ENCODE data around the gene U2SURP. TPM values are rescaled to one million over a fixed set of nuclear protein-coding genes. Genes with fewer than 3 reads are reported as not detected.

The U2SURP gene
- total RNA-seq, 1 donor from 2014 or later = 232 TPM

DNA sequence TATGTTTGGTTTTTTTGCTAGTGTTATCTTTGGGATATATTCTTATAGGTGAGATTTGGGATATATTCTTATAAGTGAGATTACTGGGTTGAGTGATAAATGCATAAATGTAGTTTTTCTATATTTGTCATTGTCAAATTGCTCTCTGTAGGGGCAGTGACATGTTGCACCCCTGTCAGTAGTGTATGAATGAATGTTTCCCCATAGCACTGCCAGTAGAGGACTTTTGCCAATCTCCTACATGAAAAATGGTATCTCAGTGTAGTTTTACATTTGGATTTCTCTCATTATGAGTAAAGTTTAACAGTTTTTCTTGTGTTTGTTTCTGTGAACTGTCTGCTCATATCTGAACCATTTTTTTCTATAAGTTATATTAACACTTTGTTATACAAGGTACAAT is 13.6 kb downstream of the U2SURP start:
- H3K36me3 Mint-ChIP-seq = peaks cover 26% of the 10 kb centered on the region

DNA sequence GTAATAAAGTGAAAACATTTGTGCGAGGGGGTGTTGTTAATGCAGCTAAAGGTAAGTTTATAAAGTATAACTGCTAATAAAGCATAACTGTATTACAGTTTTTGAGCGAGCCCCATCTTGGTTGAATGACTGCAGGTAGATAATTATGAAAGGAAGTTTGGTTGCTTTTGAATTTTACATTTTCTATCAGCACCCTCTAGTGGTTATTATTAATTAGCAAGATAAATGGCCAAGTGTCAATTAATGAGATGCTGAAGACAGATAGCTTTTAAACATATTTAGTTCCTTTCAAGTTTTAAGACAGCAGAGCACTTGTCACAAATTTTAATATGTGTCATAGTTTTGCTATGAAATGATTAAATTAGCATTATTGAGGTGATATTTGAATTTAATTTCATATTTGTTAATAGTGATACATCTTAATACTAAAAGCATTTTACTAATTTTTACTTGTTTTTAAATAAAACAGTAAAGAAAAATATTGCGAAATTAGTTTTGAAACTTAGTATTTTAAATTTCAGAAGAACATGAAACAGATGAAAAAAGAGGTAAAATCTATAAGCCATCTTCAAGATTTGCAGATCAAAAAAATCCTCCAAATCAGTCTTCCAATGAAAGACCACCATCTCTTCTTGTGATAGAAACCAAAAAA is 15.1 kb downstream of the U2SURP start:
- Histone ChIP-seq H3K27me3 (no peaks in the 10 kb centered on the region), H3K9ac (no peak overlapping the region), H4K20me1 (ENCODE audit: low read depth) (peaks cover 43% of the 10 kb centered on the region), H3K27ac (no peak overlapping the region), H2AFZ (replicated peaks) (no peak overlapping the region), H3K79me2 (ENCODE audit: low read depth) (peaks cover 74% of the 10 kb centered on the region), H3K36me3 (peaks cover 54% of the 10 kb centered on the region), H3K4me3 (no peak overlapping the region), H3K4me1 (no peaks in the 10 kb centered on the region), H3K9me3 (ENCODE audit: low read depth) (no peaks in the 10 kb centered on the region), H3K4me2 (no peak overlapping the region), H3F3A (ENCODE audit: low read depth) (peaks cover 11% of the 10 kb centered on the region)
- H3K4me3 Mint-ChIP-seq = no peak overlapping the region
- no peaks in the 10 kb centered on the region for H3K27me3 Mint-ChIP-seq (ENCODE audit: insufficient read depth, low read depth)
- H3K4me1 Mint-ChIP-seq = no peaks in the 10 kb centered on the region
- no peak for DNase-seq (ENCODE audit: low spot score)
- no peak overlapping the region for H3K27ac Mint-ChIP-seq
- peaks cover 34% of the 10 kb centered on the region for H3K36me3 Mint-ChIP-seq
- TF ChIP-seq, protein P1, sequence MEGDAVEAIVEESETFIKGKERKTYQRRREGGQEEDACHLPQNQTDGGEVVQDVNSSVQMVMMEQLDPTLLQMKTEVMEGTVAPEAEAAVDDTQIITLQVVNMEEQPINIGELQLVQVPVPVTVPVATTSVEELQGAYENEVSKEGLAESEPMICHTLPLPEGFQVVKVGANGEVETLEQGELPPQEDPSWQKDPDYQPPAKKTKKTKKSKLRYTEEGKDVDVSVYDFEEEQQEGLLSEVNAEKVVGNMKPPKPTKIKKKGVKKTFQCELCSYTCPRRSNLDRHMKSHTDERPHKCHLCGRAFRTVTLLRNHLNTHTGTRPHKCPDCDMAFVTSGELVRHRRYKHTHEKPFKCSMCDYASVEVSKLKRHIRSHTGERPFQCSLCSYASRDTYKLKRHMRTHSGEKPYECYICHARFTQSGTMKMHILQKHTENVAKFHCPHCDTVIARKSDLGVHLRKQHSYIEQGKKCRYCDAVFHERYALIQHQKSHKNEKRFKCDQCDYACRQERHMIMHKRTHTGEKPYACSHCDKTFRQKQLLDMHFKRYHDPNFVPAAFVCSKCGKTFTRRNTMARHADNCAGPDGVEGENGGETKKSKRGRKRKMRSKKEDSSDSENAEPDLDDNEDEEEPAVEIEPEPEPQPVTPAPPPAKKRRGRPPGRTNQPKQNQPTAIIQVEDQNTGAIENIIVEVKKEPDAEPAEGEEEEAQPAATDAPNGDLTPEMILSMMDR (IDR thresholded peaks at IDR 0.05) = peak; percentile 70
- TF ChIP-seq EZH2 (IDR thresholded peaks at IDR 0.05) = no peak
- TF ChIP-seq EZH2phosphoT487 (IDR thresholded peaks at IDR 0.05) = no peak
- H3K9me3 Mint-ChIP-seq = peaks cover 3% of the 10 kb centered on the region

More for the DNA sequence above, 13.6 kb downstream of the U2SURP start:
- Histone ChIP-seq H3K79me2 (ENCODE audit: low read depth) (peaks cover 89% of the 10 kb centered on the region), H3K27me3 (no peaks in the 10 kb centered on the region), H3K9me3 (ENCODE audit: low read depth) (no peaks in the 10 kb centered on the region), H4K20me1 (ENCODE audit: low read depth) (peaks cover 58% of the 10 kb centered on the region), H3F3A (ENCODE audit: low read depth) (peaks cover 11% of the 10 kb centered on the region), H3K9ac (no peak overlapping the region), H3K36me3 (peaks cover 56% of the 10 kb centered on the region), H3K4me3 (no peak overlapping the region), H3K27ac (no peak overlapping the region), H3K4me2 (no peak overlapping the region), H2AFZ (replicated peaks) (no peak overlapping the region), H3K4me1 (no peaks in the 10 kb centered on the region)
- TF ChIP-seq EZH2phosphoT487 (IDR thresholded peaks at IDR 0.05) = no peak
- TF ChIP-seq, protein P1 (IDR thresholded peaks at IDR 0.05) = no peak
- TF ChIP-seq EZH2 (IDR thresholded peaks at IDR 0.05) = no peak
- DNase-seq (ENCODE audit: low spot score) = no peak
- Mint-ChIP-seq H3K27me3 (ENCODE audit: insufficient read depth, low read depth) (no peaks in the 10 kb centered on the region), H3K4me1 (no peaks in the 10 kb centered on the region), H3K4me3 (no peak overlapping the region), H3K9me3 (peaks cover 3% of the 10 kb centered on the region), H3K27ac (no peak overlapping the region)

DNA sequence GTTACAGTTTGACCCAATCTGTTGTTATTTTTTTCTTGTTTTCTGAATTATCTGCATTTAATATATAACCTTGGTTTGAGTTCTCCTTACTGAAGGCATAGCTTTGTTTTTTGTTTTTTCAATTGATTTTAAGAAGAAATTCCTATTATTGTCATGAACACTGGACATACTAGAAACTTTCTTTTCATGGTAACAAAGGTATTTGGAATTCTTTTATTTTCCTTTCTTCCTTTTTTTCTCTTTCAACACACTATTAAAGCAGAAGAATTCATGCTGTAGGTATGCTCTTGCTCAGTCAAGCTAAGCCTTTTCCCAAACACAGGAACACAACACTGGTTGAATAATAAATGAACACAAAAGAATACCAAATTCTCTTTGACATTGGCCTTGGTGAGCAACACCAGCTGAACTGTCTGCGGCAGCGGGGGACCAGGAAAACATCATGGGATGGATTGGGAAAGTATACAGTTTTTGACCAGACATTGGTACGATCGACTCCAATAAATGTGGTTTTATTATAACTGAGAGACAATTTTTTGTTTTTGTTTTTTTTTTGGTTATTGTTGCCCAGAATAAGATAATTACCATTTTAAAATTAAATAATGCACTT is 23.1 kb downstream of the U2SURP start:
- Mint-ChIP-seq H3K4me3 (no peak overlapping the region), H3K27me3 (ENCODE audit: insufficient read depth, low read depth) (no peaks in the 10 kb centered on the region), H3K27ac (no peak overlapping the region), H3K36me3 (peaks cover 37% of the 10 kb centered on the region), H3K9me3 (no peaks in the 10 kb centered on the region), H3K4me1 (no peaks in the 10 kb centered on the region)
- no peaks in the 10 kb centered on the region for H3K9me3 ChIP-seq (ENCODE audit: low read depth)
- no peak overlapping the region for H3K27ac ChIP-seq
- no peaks in the 10 kb centered on the region for H3F3A ChIP-seq (ENCODE audit: low read depth)
- no peak overlapping the region for H3K4me3 ChIP-seq
- H2AFZ ChIP-seq (replicated peaks) = no peak overlapping the region
- H3K9ac ChIP-seq = no peak overlapping the region
- H3K27me3 ChIP-seq = no peaks in the 10 kb centered on the region
- no peak for DNase-seq (ENCODE audit: low spot score)
- H3K79me2 ChIP-seq (ENCODE audit: low read depth) = peaks cover 5% of the 10 kb centered on the region
- H4K20me1 ChIP-seq (ENCODE audit: low read depth) = no peaks in the 10 kb centered on the region
- H3K4me1 ChIP-seq = no peaks in the 10 kb centered on the region
- TF ChIP-seq EZH2 (IDR thresholded peaks at IDR 0.05) (no peak), EZH2phosphoT487 (IDR thresholded peaks at IDR 0.05) (no peak)
- TF ChIP-seq, protein P1 (IDR thresholded peaks at IDR 0.05) = no peak
- H3K36me3 ChIP-seq = peaks cover 53% of the 10 kb centered on the region
- H3K4me2 ChIP-seq = no peak overlapping the region
